ENCODE results near the gene DNAJB8. TPM values are rescaled to one million over a fixed set of nuclear protein-coding genes. Genes with fewer than 3 reads are reported as not detected.

DNAJB8 gene
- total RNA-seq = not detected in 2 replicates

GRCh38 chr3:128466840-128467541 is at the start of gene DNAJB8:
Gene DNAJB8 (minus strand): TSS chr3:128466890. CDS start chr3:128463245, 3,645 bp downstream.

GRCh38 chr3:128492671-128493569 is 26.2 kb upstream of the DNAJB8 start, which contains the start of gene GATA2:
Gene GATA2 (minus strand): TSS chr3:128493201. CDS start chr3:128487031, 6,170 bp downstream.

Other genes starting within 250 kb of the DNAJB8 start
- gene GATA2, start 26.3 kb upstream of the DNAJB8 start, total RNA-seq = 3.3 and 4.1 TPM in 2 replicates
- gene RPN1, start 183.9 kb upstream of the DNAJB8 start, total RNA-seq = 390 and 459 TPM in 2 replicates

All from aortic smooth muscle cell (primary cell).